DOHH2 (cell line): ENCODE data around the gene CCNF.

Experiments used
- H3F3A ChIP-seq: fragments of 200-600 bp; sonication (generic), shearing (Covaris generic); 2 replicates; pipeline ENCODE4 v1.6.0; 2016; ENCODE audit warnings: antibody characterized with exemption, mild to moderate bottlenecking; ENCODE audit not compliant: control insufficient read depth, insufficient read depth
- H3K27ac ChIP-seq: fragments of 200-600 bp; sonication (generic); 2 replicates; pipeline ENCODE4 v1.5.1; 2014; ENCODE audit warnings: low read depth, mild to moderate bottlenecking, low read length, moderate library complexity
- H3K27me3 ChIP-seq: fragments of 200-600 bp; sonication (generic); 2 replicates; pipeline ENCODE4 v1.6.1; 2014; ENCODE audit warnings: mild to moderate bottlenecking, low read length, mixed read lengths; ENCODE audit not compliant: control insufficient read depth
- H3K36me3 ChIP-seq: fragments of 200-600 bp; sonication (generic); 2 replicates; pipeline ENCODE4 v1.6.1; 2014; ENCODE audit warnings: mild to moderate bottlenecking, low read length, moderate library complexity, mixed read lengths; ENCODE audit not compliant: control insufficient read depth
- H3K4me1 ChIP-seq: fragments of 200-600 bp; sonication (generic); 2 replicates; pipeline ENCODE4 v1.6.1; 2014; ENCODE audit warnings: mild to moderate bottlenecking, low read length, mixed read lengths; ENCODE audit not compliant: control insufficient read depth
- H3K4me2 ChIP-seq: fragments of 200-600 bp; sonication (generic); 2 replicates; pipeline ENCODE4 v1.6.0; 2014; ENCODE audit warnings: mild to moderate bottlenecking, low read length, moderate library complexity
- H3K4me3 ChIP-seq: fragments of 200-600 bp; sonication (generic); 2 replicates; pipeline ENCODE4 v1.5.1; 2014; ENCODE audit warnings: mild to moderate bottlenecking, low read length, mixed read lengths
- H3K79me2 ChIP-seq: fragments of 200-600 bp; sonication (generic); 2 replicates; pipeline ENCODE4 v1.6.1; 2014; ENCODE audit warnings: mild to moderate bottlenecking, low read length, mixed read lengths; ENCODE audit not compliant: control insufficient read depth
- H3K9me2 ChIP-seq: fragments of 200-600 bp; sonication (generic); replicated peaks from 2 replicates; pipeline ENCODE4 v1.6.1; 2014; ENCODE audit warnings: mild to moderate bottlenecking, low read length, mixed read lengths; ENCODE audit not compliant: control insufficient read depth
- H3K9me3 ChIP-seq: fragments of 200-600 bp; sonication (generic); 2 replicates; pipeline ENCODE4 v1.6.1; 2014; ENCODE audit warnings: antibody characterized with exemption, low read length, mixed read lengths; ENCODE audit not compliant: control insufficient read depth, insufficient read depth
- H4K20me1 ChIP-seq: fragments of 200-600 bp; sonication (generic); 2 replicates; pipeline ENCODE4 v1.6.0; 2014; ENCODE audit warnings: low read depth, mild to moderate bottlenecking, antibody characterized with exemption, low read length, moderate library complexity; ENCODE audit not compliant: control insufficient read depth, insufficient read depth
- EZH2phosphoT487 ChIP-seq: fragments of 200-600 bp; sonication (generic); IDR thresholded peaks from 2 replicates; pipeline ENCODE4 v1.6.1; 2017; ENCODE audit warnings: borderline replicate concordance, mild to moderate bottlenecking, antibody characterized with exemption, low read length, moderate library complexity, mixed read lengths
- TF ChIP-seq, protein P1 (sequence below): fragments of 200-600 bp; sonication (generic); IDR thresholded peaks from one replicate; pipeline ENCODE4 v1.5.1; 2014; ENCODE audit warnings: antibody characterized with exemption, mild to moderate bottlenecking, low read depth, low read length; ENCODE audit not compliant: poor library complexity, severe bottlenecking

Gene CCNF

DNA sequence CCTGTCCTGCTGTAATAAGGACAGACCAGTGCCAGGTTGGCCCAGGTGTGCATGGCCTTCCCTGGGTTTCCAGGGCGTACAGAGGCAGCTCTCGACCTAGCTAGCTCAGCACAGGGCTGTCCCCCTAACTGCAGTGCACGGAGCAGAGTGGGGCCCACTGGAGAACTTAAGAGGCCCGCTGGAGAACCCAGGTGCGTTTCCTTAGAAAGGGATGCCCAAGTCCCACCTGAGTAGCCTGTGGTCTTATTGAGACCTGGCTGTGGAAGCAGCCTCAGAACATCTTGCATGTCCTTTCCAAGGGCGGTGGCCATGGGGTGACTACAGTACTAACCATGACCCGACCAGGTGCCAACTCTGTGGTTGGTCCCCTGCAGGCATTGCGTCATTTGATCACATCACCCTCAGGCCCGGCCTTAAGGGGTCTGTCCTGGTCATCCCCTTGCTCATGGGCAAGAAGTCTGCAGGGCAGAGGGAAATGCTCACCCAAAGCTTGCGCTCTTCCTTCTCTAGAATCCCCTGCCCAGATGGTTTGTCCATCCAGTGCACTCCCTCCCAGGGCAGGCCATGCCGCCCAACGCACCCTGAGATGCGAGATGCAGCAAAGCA is 3.3 kb upstream of the CCNF start:
- no peak overlapping the region for H3K4me3 ChIP-seq
- no peak for TF ChIP-seq EZH2phosphoT487
- TF ChIP-seq, protein P1, sequence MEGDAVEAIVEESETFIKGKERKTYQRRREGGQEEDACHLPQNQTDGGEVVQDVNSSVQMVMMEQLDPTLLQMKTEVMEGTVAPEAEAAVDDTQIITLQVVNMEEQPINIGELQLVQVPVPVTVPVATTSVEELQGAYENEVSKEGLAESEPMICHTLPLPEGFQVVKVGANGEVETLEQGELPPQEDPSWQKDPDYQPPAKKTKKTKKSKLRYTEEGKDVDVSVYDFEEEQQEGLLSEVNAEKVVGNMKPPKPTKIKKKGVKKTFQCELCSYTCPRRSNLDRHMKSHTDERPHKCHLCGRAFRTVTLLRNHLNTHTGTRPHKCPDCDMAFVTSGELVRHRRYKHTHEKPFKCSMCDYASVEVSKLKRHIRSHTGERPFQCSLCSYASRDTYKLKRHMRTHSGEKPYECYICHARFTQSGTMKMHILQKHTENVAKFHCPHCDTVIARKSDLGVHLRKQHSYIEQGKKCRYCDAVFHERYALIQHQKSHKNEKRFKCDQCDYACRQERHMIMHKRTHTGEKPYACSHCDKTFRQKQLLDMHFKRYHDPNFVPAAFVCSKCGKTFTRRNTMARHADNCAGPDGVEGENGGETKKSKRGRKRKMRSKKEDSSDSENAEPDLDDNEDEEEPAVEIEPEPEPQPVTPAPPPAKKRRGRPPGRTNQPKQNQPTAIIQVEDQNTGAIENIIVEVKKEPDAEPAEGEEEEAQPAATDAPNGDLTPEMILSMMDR: no peak
- no peaks in the 10 kb centered on the region for H3K9me3 ChIP-seq
- peaks cover 5% of the 10 kb centered on the region for H3F3A ChIP-seq
- peaks cover 6% of the 10 kb centered on the region; the same call in 1 of the 2 replicates for H4K20me1 ChIP-seq
- H3K27ac ChIP-seq: no peak overlapping the region
- H3K79me2 ChIP-seq: peaks cover 17% of the 10 kb centered on the region
- H3K27me3 ChIP-seq: no peaks in the 10 kb centered on the region
- no peak overlapping the region for H3K4me2 ChIP-seq
- peaks cover 16% of the 10 kb centered on the region for H3K36me3 ChIP-seq
- peaks cover 25% of the 10 kb centered on the region for H3K4me1 ChIP-seq
- H3K9me2 ChIP-seq: no peaks in the 10 kb centered on the region

DNA sequence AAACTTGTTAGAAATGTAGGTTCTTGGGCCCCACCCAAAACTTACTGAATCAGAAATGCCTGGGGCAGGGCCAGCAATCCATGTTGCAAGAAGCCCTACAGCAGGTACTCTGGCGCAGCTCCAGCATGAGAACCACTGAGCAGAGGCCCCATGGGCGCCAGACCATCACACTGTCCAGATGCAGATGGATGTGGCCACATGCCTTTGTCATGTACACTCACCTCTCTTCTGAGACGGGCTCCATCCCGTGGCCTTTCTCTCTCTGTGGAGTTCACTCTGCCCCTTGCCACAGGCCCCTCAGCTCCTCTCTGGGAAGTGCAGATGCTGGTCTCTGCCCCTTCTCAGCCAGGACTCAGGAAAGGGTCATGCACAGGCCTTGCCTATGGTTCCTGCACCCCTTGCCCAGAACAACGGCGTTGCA is 2.3 kb upstream of the CCNF start:
- TF ChIP-seq EZH2phosphoT487: no peak
- TF ChIP-seq, protein P1: no peak
- Histone ChIP-seq H3K4me1 (peaks cover 30% of the 10 kb centered on the region), H3F3A (peaks cover 5% of the 10 kb centered on the region), H3K79me2 (peaks cover 27% of the 10 kb centered on the region), H3K4me2 (no peak overlapping the region), H3K27ac (no peak overlapping the region), H3K9me2 (no peaks in the 10 kb centered on the region), H3K9me3 (no peaks in the 10 kb centered on the region), H3K36me3 (peaks cover 26% of the 10 kb centered on the region), H3K4me3 (no peak overlapping the region), H3K27me3 (no peaks in the 10 kb centered on the region), H4K20me1 (peaks cover 11% of the 10 kb centered on the region; the same call in 1 of the 2 replicates)

GRCh38 chr16:2427526-2427925 is 1.7 kb upstream of the CCNF start:
- Histone ChIP-seq H3K4me1 (peaks cover 30% of the 10 kb centered on the region), H3K36me3 (peaks cover 32% of the 10 kb centered on the region), H3K79me2 (peaks cover 33% of the 10 kb centered on the region), H3K27me3 (no peaks in the 10 kb centered on the region), H3K27ac (no peak overlapping the region), H3K9me3 (no peaks in the 10 kb centered on the region), H3K9me2 (no peaks in the 10 kb centered on the region), H3K4me3 (no peak overlapping the region), H3K4me2 (peak overlapping the region; percentile 97; the same call in 1 of the 2 replicates), H4K20me1 (peaks cover 11% of the 10 kb centered on the region; the same call in 1 of the 2 replicates), H3F3A (peaks cover 5% of the 10 kb centered on the region)
- TF ChIP-seq, protein P1: no peak
- TF ChIP-seq EZH2phosphoT487: no peak
